ENCODE data around the gene RALGAPA2. TPM values are rescaled to one million over a fixed set of nuclear protein-coding genes. Genes with fewer than 3 reads are reported as not detected.
"Not testable (repeated sequence)": the region's sequence is repeated elsewhere in the genome, so short reads cannot be mapped to it uniquely, and the experiment has no call there.

RALGAPA2 gene
- total RNA-seq, 6 experiments from 2014 or later, result 2.4 to 3.7 (median 3.2) TPM

DNA sequence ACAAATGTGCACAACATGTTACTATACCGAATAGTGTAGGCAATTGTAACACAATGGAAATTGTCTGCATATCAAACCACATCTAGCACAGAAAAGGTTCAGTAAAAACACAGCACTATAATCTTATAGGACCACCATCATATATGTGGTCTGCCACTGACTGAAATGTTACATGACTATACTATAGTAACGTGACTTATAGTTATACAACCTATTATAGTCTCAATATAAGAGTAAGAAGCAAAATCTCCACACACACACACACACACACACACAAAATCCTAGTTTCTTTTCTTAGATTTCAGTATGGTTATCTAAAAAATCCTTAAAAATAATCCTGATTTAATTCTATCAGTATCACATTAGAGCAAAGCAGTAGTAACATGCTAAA lies 164.6 kb downstream of the RALGAPA2 start:
- H3K36me3 Mint-ChIP-seq (ENCODE audit: low read depth), result no peaks in the 10 kb centered on the region
- TF ChIP-seq, protein P1, sequence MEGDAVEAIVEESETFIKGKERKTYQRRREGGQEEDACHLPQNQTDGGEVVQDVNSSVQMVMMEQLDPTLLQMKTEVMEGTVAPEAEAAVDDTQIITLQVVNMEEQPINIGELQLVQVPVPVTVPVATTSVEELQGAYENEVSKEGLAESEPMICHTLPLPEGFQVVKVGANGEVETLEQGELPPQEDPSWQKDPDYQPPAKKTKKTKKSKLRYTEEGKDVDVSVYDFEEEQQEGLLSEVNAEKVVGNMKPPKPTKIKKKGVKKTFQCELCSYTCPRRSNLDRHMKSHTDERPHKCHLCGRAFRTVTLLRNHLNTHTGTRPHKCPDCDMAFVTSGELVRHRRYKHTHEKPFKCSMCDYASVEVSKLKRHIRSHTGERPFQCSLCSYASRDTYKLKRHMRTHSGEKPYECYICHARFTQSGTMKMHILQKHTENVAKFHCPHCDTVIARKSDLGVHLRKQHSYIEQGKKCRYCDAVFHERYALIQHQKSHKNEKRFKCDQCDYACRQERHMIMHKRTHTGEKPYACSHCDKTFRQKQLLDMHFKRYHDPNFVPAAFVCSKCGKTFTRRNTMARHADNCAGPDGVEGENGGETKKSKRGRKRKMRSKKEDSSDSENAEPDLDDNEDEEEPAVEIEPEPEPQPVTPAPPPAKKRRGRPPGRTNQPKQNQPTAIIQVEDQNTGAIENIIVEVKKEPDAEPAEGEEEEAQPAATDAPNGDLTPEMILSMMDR (IDR thresholded peaks at IDR 0.05), result no peak
- no peak overlapping the region for H3K4me3 Mint-ChIP-seq

GRCh38 chr20:20547221-20547875 lies 165.1 kb downstream of the RALGAPA2 start:
- DNase-seq, result peak; percentile 6
- Mint-ChIP-seq H3K27ac (no peak overlapping the region), H3K4me3 (no peak overlapping the region), H3K4me1 (ENCODE audit: low read depth) (peaks cover 22% of the 10 kb centered on the region), H3K9me3 (no peaks in the 10 kb centered on the region), H3K27me3 (ENCODE audit: insufficient read depth) (no peaks in the 10 kb centered on the region), H3K36me3 (ENCODE audit: low read depth) (no peaks in the 10 kb centered on the region)
- TF ChIP-seq, protein P1 (IDR thresholded peaks at IDR 0.05), result no peak

More for the DNA sequence above, 164.6 kb downstream of the RALGAPA2 start:
- no peak overlapping the region for H3K27ac Mint-ChIP-seq
- H3K9me3 Mint-ChIP-seq, result no peaks in the 10 kb centered on the region
- peaks cover 22% of the 10 kb centered on the region for H3K4me1 Mint-ChIP-seq (ENCODE audit: low read depth)
- no peaks in the 10 kb centered on the region for H3K27me3 Mint-ChIP-seq (ENCODE audit: insufficient read depth)
- DNase-seq, result no peak

DNA sequence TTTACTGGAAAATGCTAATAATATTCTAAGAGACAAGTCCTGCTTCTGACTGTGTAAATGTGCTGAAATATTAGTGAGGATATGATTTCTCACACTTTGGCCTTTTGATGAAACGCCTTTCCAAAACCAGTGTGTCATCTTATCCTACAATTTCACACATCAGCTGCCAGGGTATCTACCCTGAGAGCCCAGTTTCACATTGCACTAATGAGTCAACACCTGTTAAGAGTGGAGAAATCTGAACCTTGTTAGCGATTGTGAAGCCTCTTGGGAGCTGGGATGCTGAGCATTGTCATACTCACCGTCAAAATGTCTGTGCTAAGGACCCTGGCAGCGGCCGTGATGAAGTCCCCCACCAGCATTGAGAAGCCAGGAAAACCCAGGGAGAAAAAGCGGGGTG lies 166.0 kb downstream of the RALGAPA2 start:
- DNase-seq, result no peak
- H3K36me3 Mint-ChIP-seq (ENCODE audit: low read depth), result no peaks in the 10 kb centered on the region
- H3K27ac Mint-ChIP-seq, result no peak overlapping the region
- no peak overlapping the region for H3K4me3 Mint-ChIP-seq
- no peaks in the 10 kb centered on the region for H3K27me3 Mint-ChIP-seq (ENCODE audit: insufficient read depth)
- TF ChIP-seq, protein P1 (IDR thresholded peaks at IDR 0.05), result no peak
- H3K9me3 Mint-ChIP-seq, result no peaks in the 10 kb centered on the region
- H3K4me1 Mint-ChIP-seq (ENCODE audit: low read depth), result peaks cover 22% of the 10 kb centered on the region

- not testable (repeated sequence) for H3K27ac Mint-ChIP-seq; H3K4me1 Mint-ChIP-seq (ENCODE audit: low read depth); H3K27me3 Mint-ChIP-seq (ENCODE audit: insufficient read depth); DNase-seq; H3K9me3 Mint-ChIP-seq; H3K36me3 Mint-ChIP-seq (ENCODE audit: low read depth); H3K4me3 Mint-ChIP-seq
Measured at GRCh38 chr20:20543348-20543747, 169.1 kb downstream of the RALGAPA2 start.

DNA sequence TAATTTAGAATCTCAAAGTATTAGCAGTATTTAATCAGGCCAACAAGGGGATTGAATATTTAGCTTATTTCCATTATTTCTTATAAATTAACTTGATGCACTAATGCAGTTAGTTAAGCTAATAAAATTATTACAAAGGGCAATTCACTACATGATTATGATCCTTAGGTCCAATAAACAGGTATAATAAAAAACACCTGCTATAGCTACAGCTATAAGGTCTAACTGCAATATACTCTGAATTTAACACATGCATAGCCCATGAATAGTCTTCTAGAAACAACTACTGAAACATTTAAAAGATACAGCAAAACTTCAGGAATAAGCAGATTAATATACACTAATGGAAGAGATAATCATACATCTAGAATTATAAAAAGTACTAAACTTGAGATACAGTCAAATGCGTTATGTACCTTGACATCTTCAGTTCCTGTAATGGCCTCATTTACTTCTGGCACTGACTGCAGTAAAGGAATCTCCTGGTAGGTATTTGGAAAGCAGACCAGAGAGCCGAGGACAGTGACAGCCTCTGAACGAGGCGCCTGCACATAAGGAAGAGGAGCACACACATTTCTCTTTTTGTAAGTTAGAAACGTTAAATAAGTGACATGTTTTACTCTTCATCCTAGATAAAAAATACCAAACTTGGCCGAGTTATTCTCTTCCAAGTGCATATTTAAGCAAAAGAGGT lies 176.1 kb downstream of the RALGAPA2 start:
- Mint-ChIP-seq H3K9me3 (no peaks in the 10 kb centered on the region), H3K4me1 (ENCODE audit: low read depth) (no peaks in the 10 kb centered on the region), H3K4me3 (no peak overlapping the region), H3K27me3 (ENCODE audit: insufficient read depth) (no peaks in the 10 kb centered on the region; the same call in 1 of the 2 replicates), H3K27ac (no peak overlapping the region), H3K36me3 (ENCODE audit: low read depth) (no peaks in the 10 kb centered on the region)
- DNase-seq, result no peak
- TF ChIP-seq, protein P1 (IDR thresholded peaks at IDR 0.05), result no peak

- H3K4me1 Mint-ChIP-seq (ENCODE audit: low read depth), result no peaks in the 10 kb centered on the region
- H3K4me3 Mint-ChIP-seq, result no peak overlapping the region
- no peaks in the 10 kb centered on the region for H3K36me3 Mint-ChIP-seq (ENCODE audit: low read depth)
- H3K9me3 Mint-ChIP-seq, result no peaks in the 10 kb centered on the region
- TF ChIP-seq, protein P1 (IDR thresholded peaks at IDR 0.05), result no peak
- H3K27ac Mint-ChIP-seq, result no peak overlapping the region
- H3K27me3 Mint-ChIP-seq (ENCODE audit: insufficient read depth), result no peaks in the 10 kb centered on the region; the same call in 1 of the 2 replicates
- DNase-seq, result no peak
Measured at GRCh38 chr20:20535051-20535450, 177.4 kb downstream of the RALGAPA2 start.
